Cerebellar nuclear complex (tissue), 1 donor: ENCODE measurements around the gene GHDC.
"Not testable (repeated sequence)": the region's sequence is repeated elsewhere in the genome, so short reads cannot be mapped to it uniquely, and the experiment has no call there.

Experiments used
- DNase-seq, 2 experiments: peaks; one replicate each; lab custom pipeline; 2025; lab: John Stamatoyannopoulos, UW

GHDC gene

GRCh38 chr17:42202696-42203095 is 8.4 kb upstream of the GHDC start:
- no peak for DNase-seq

GRCh38 chr17:42202159-42202558 is 7.9 kb upstream of the GHDC start:
- DNase-seq = no peak

GRCh38 chr17:42201458-42201772 is 7.1 kb upstream of the GHDC start:
- DNase-seq = no peak

- no peak for DNase-seq
These were observed 6.6 kb upstream of the GHDC start for GRCh38 chr17:42200706-42201457.

GRCh38 chr17:42199416-42200011 is 5.2 kb upstream of the GHDC start:
- DNase-seq = no peak

- DNase-seq = no peak
These were observed 4.6 kb upstream of the GHDC start for GRCh38 chr17:42198897-42199296.

GRCh38 chr17:42197564-42198156 is 3.4 kb upstream of the GHDC start:
- DNase-seq = no peak

GRCh38 chr17:42193216-42193968 is 902 bp downstream of the GHDC start:
- no peak for DNase-seq

- DNase-seq = no peak
These were observed 1.8 kb downstream of the GHDC start for GRCh38 chr17:42192189-42193126.

- DNase-seq = no peak
These were observed 3.1 kb downstream of the GHDC start for GRCh38 chr17:42191275-42191608.

- DNase-seq = no peak
These were observed 3.6 kb downstream of the GHDC start for GRCh38 chr17:42190491-42191274.

GRCh38 chr17:42189651-42189965 is 4.7 kb downstream of the GHDC start:
- DNase-seq = no peak

GRCh38 chr17:42188749-42189650 is 5.3 kb downstream of the GHDC start:
- peak in 1 of 2 experiments; percentile 11 for DNase-seq

GRCh38 chr17:42187833-42188232 is 6.5 kb downstream of the GHDC start:
- DNase-seq = no peak

GRCh38 chr17:42186191-42186590 is 8.1 kb downstream of the GHDC start:
- DNase-seq = not testable (repeated sequence)

GRCh38 chr17:42185621-42185930 is 8.7 kb downstream of the GHDC start:
- no peak for DNase-seq

GRCh38 chr17:42184713-42185620 is 9.3 kb downstream of the GHDC start, which contains the start of gene HCRT:
TSS of gene HCRT (minus strand) at chr17:42185452. CDS start at chr17:42185365, 87 bp downstream.
- no peak for DNase-seq

- peak in 1 of 2 experiments; percentile 44 for DNase-seq
These were observed 10.3 kb downstream of the GHDC start for GRCh38 chr17:42183741-42184711.
